Kidney (tissue), 14 donors: ENCODE data around the gene MFRP. TPM values are rescaled to one million over a fixed set of nuclear protein-coding genes. Genes with fewer than 3 reads are reported as not detected.

ENCODE experiments used
- DNase-seq, 5 donors: peaks; one replicate each; pipeline ENCODE4 v3.0.0-alpha.2; 2013 to 2020
- FAIRE-seq: peaks from 2 replicates; lab custom pipeline; 2012; peaks lifted over from hg19 to GRCh38; lab: Jason Lieb, UNC
- H3K27ac ChIP-seq, 2 donors: one replicate each; pipeline ENCODE4 v1.7.0; 2013; ENCODE audit warnings: low read depth in 2 of 2, low read length in 2 of 2, inconsistent platforms in 1 of 2
- H3K27me3 ChIP-seq: one replicate; pipeline ENCODE4 v1.7.1; 2013; ENCODE audit warnings: low read length, inconsistent platforms; ENCODE audit not compliant: control insufficient read depth, insufficient read depth
- H3K36me3 ChIP-seq, 3 donors: one replicate each; pipeline versions ENCODE4 v1.7.0 to v1.7.1; 2013; ENCODE audit warnings: low read length in 3 of 3, control low read depth in 1 of 3, inconsistent platforms in 1 of 3; ENCODE audit not compliant: insufficient read depth in 3 of 3, control insufficient read depth in 2 of 3
- H3K4me1 ChIP-seq, 3 donors: one replicate each; pipeline versions ENCODE4 v1.7.0 to v1.7.1; 2013; ENCODE audit warnings: low read length in 3 of 3, inconsistent platforms in 1 of 3, low read depth in 1 of 3; ENCODE audit not compliant: control insufficient read depth in 2 of 3, insufficient read depth in 2 of 3
- H3K4me3 ChIP-seq, 3 donors: one replicate each; pipeline versions ENCODE4 v1.7.0 to v1.8.1; 2013; ENCODE audit warnings: low read length in 3 of 3, control low read depth in 1 of 3, inconsistent platforms in 1 of 3
- H3K9ac ChIP-seq, 3 donors: one replicate each; pipeline versions ENCODE4 v1.7.0 to v1.7.1; 2013; ENCODE audit warnings: low read length in 3 of 3, control low read depth in 1 of 3, inconsistent platforms in 1 of 3
- H3K9me3 ChIP-seq, 3 donors: one replicate each; pipeline versions ENCODE4 v1.7.0 to v1.7.1; 2013; ENCODE audit warnings: low read length in 3 of 3, control low read depth in 1 of 3, inconsistent platforms in 1 of 3; ENCODE audit not compliant: control insufficient read depth in 2 of 3, insufficient read depth in 1 of 3
- intact Hi-C: fragments of 100-400 bp; cut with DNase I; formaldehyde crosslinking; loops from one replicate; pipeline ENCODE4 v1.11.1; 2022
- polyA plus RNA-seq: library from polyadenylated mRNA; stranded (reverse); fragments of 350-450 nt; fragmentation: Illumina TruSeq; extraction: RNeasy Lipid Tissue Mini Kit (QIAGEN cat#74804); gene quantifications from one replicate; pipeline ENCODE4 v1.2.3, GENCODE V29; 2014; ENCODE audit warnings: low read depth, low replicate concordance; ENCODE audit not compliant: insufficient read depth
- total RNA-seq: library from RNA; stranded (reverse); fragmentation: NEBNext Ultra II Directional; extraction: Animal tissue kit (Norgen Biotek cat#: 25700); gene quantifications from one replicate; pipeline ENCODE4 v1.2.1, GENCODE V29; 2021
- TF ChIP-seq, protein P1 (sequence below): IDR thresholded peaks from 3 replicates; pipeline ENCODE4 v1.5.1; 2012; ENCODE audit warnings: mild to moderate bottlenecking, moderate library complexity, borderline replicate concordance; ENCODE audit not compliant: insufficient read depth; ENCODE audit errors: extremely low read depth
- donor health status: control.
- donor health status: control.
- donor health status: control.
- donor health status: control.
- donor health status: control.
- donor health status: DM: yes; HTN: yes; CAD: no.
- donor health status: Normal renal cell carcinoma (clear cell type).

Gene MFRP
- total and polyA plus RNA-seq, 2 donors from 2014 or later, result not detected

DNA sequence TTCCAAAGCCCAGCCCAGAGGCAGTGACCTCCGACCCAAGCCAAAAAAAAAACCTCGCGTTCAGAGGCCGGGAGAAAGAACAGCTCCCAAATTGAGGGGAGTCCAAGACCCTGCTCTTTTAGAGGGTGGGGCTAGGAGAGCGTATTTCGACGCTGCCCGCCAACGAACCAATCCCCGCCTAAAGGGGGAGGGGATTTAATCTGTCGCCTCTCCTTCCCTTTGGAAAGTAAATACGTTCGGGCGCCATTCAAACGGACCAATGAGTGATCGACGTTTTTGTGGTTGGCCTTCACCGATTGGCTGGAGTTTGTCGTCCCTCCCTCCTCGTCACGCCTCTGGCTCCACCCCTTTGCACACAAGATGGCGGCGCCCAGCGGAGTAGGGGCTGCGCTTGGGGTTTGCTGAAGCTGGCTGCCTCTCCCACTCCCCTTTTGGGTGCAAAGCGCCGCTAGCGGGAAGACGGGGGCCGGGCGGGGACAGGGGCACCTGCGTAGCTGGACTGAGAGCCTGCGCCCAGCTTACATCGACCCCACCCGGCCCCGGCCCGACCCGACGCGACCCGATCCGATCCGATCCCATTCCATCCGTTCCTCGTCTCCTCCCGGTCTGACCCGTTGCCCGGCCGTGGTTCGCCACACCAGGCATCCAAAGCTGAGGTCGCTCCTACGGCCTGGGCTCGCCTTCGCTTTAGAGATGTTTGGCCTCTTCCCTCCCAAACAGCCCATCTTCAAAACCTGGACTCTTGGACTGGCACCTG, 12.2 kb downstream of the MFRP start, which contains the start of gene RNF26:
Gene RNF26, plus strand, starts transcription at position 354 of the 757 bp plus-strand sequence. CDS start 596 bp downstream, outside the sequence.
- H3K4me1 ChIP-seq, result peaks cover 0 to 26% (median 14%) of the 10 kb centered on the region in 3 donors
- peak; percentile 99 for FAIRE-seq

DNA sequence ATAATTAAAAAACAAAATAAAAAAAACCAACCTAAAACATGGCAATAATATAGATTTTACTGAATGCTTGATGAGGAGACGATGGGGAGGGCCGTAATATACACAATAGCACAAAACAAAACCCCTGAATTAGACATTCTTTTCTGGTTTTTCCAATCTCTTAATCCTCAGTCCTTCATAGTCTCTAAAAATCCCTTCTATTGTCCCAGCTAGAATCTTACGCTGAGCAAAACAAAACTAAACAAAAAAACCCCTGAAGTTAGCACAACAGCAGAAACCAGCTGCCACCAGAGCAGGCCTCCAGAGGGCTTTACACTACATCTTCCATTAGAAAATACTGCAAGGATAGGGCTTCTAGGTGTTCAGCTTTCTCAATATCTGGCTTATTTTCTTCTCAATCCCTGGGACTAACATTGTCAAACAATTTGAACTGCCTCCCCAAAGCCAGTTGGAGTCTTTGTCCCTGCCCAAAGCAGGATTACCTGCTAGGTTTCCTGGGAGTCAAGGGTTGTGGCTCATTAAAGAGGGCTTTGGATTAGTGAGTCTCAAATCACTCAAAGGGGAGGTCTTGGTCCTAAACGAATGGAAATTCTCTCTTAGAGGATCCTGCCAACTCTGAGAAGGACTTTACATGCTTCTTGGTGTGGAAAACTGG, 14.3 kb downstream of the MFRP start:
- Histone ChIP-seq H3K36me3 (no peaks in the 10 kb centered on the region), H3K9ac (no peak overlapping the region), H3K27me3 (no peaks in the 10 kb centered on the region), H3K4me3 (no peak overlapping the region), H3K4me1 (peaks cover 0 to 14% (median 8%) of the 10 kb centered on the region in 3 donors), H3K27ac (no peak overlapping the region), H3K9me3 (no peaks in the 10 kb centered on the region)
- TF ChIP-seq, protein P1, sequence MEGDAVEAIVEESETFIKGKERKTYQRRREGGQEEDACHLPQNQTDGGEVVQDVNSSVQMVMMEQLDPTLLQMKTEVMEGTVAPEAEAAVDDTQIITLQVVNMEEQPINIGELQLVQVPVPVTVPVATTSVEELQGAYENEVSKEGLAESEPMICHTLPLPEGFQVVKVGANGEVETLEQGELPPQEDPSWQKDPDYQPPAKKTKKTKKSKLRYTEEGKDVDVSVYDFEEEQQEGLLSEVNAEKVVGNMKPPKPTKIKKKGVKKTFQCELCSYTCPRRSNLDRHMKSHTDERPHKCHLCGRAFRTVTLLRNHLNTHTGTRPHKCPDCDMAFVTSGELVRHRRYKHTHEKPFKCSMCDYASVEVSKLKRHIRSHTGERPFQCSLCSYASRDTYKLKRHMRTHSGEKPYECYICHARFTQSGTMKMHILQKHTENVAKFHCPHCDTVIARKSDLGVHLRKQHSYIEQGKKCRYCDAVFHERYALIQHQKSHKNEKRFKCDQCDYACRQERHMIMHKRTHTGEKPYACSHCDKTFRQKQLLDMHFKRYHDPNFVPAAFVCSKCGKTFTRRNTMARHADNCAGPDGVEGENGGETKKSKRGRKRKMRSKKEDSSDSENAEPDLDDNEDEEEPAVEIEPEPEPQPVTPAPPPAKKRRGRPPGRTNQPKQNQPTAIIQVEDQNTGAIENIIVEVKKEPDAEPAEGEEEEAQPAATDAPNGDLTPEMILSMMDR, result no peak
- peak in 1 of 5 donors; percentile 11 for DNase-seq
- intact Hi-C loops, result no loop called here
- no peak for FAIRE-seq

More for the DNA sequence above, 12.2 kb downstream of the MFRP start, which contains the start of gene RNF26:
- Histone ChIP-seq H3K27me3 (no peaks in the 10 kb centered on the region), H3K9me3 (no peaks in the 10 kb centered on the region), H3K27ac (peak within 1 kb of the TSS; percentile 56 to 68), H3K9ac (peak within 1 kb of the TSS; percentile 78 to 90 (median 86)), H3K4me3 (peak within 1 kb of the TSS; percentile 83 to 94 (median 90)), H3K36me3 (no peaks in the 10 kb centered on the region)
- DNase-seq, result peak; percentile 96 to 99 (median 98)
- intact Hi-C loops, result no loop called here
- TF ChIP-seq, protein P1, result no peak

DNA sequence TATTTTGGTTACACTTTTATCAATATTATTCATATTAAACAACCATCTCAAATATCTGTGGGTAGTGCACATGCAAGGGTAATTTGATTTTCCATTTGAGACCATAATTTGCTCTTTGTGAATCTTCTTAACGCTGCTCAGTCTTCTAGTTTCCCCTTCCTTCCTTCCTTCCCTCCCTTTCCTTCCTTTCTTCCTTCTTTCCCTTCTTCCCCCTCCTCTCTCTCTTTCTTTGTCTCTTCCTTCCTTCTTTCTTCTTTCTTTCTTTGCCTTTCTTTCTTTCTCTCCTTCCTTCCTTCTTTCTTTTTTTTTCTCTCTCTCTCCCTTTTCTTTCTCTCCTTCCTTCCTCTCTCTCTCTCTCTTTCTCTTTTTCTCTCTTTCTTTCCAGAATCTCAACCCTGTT, 16.3 kb downstream of the MFRP start:
- DNase-seq, result no peak
- TF ChIP-seq, protein P1, result no peak
- Histone ChIP-seq H3K27ac (no peak overlapping the region), H3K9me3 (no peaks in the 10 kb centered on the region), H3K27me3 (no peaks in the 10 kb centered on the region), H3K36me3 (no peaks in the 10 kb centered on the region), H3K9ac (no peak overlapping the region), H3K4me1 (peaks cover 0 to 8% (median 6%) of the 10 kb centered on the region in 3 donors), H3K4me3 (no peak overlapping the region)
- no peak for FAIRE-seq
- intact Hi-C loops, result no loop called here
